IMR-90 (cell line): ENCODE data around the gene PIM1. TPM values are rescaled to one million over a fixed set of nuclear protein-coding genes. Genes with fewer than 3 reads are reported as not detected.

Experiments
- ATAC-seq: fragments of 200-7000 bp; cut with Tn5 transposase; 2 replicates; pipeline ENCODE4 v1.9.1; 2020; ENCODE audit warnings: low read depth, mild to moderate bottlenecking, moderate library complexity
- BruUV-seq: library from RNA; stranded (reverse); fragments of 400-500 nt; replicated peaks from 2 replicates; lab custom pipeline; 2021; lab: Mats Ljungman, UMichigan
- CTCF ChIA-PET: fragments of 300-600 bp; formaldehyde crosslinking; extraction: SDS; loops from one replicate; lab custom pipeline; 2021; ENCODE audit warnings: antibody characterized with exemption; lab: Yijun Ruan, JAX
- POLR2A ChIA-PET: fragments of 300-600 bp; sonication (Branson Sonifier 250); formaldehyde crosslinking; loops from one replicate; lab custom pipeline; 2022; ENCODE audit warnings: antibody characterized with exemption; ENCODE audit not compliant: unreplicated experiment; lab: Charles Lee
- DNase-seq: peaks from one replicate; pipeline ENCODE4 v3.0.0; 2013
- H2AFZ ChIP-seq: replicated peaks from 2 replicates; pipeline ENCODE3; 2013; ENCODE audit warnings: low read length, mild to moderate bottlenecking; ENCODE audit not compliant: poor library complexity
- H2AK5ac ChIP-seq: 2 replicates; pipeline ENCODE4 v1.6.1; 2013; ENCODE audit warnings: low read depth, low read length, inconsistent platforms
- H2AK9ac ChIP-seq: replicated peaks from 2 replicates; pipeline ENCODE3; 2013; ENCODE audit warnings: mild to moderate bottlenecking, low read depth, low read length, moderate library complexity; ENCODE audit not compliant: poor library complexity
- H2BK120ac ChIP-seq: 2 replicates; pipeline ENCODE4 v1.6.1; 2013; ENCODE audit warnings: low read depth, low read length, inconsistent platforms
- H2BK15ac ChIP-seq: 3 replicates; pipeline ENCODE4 v1.6.1; 2013; ENCODE audit warnings: low read depth, low read length, inconsistent platforms
- H2BK20ac ChIP-seq: 2 replicates; pipeline ENCODE4 v1.6.1; 2013; ENCODE audit warnings: low read depth, mild to moderate bottlenecking, inconsistent platforms, low read length, moderate library complexity
- H2BK5ac ChIP-seq: 2 replicates; pipeline ENCODE4 v1.6.1; 2013; ENCODE audit warnings: mild to moderate bottlenecking, low read depth, low read length, inconsistent platforms; ENCODE audit not compliant: poor library complexity, severe bottlenecking
- H3K14ac ChIP-seq: replicated peaks from 2 replicates; pipeline ENCODE4 v1.6.1; 2013; ENCODE audit warnings: low read depth, low read length, inconsistent platforms
- H3K18ac ChIP-seq: 2 replicates; pipeline ENCODE4 v1.6.1; 2013; ENCODE audit warnings: low read depth, low read length, control low read depth
- H3K23ac ChIP-seq: 2 replicates; pipeline ENCODE4 v1.6.1; 2013; ENCODE audit warnings: low read depth, low read length, inconsistent platforms
- H3K27ac ChIP-seq: 2 replicates; pipeline ENCODE4 v1.5.1; 2013; ENCODE audit warnings: mild to moderate bottlenecking, control low read depth, low read length; ENCODE audit not compliant: insufficient read depth
- H3K27me3 ChIP-seq: 2 replicates; pipeline ENCODE4 v1.6.1; 2013; ENCODE audit warnings: low read length; ENCODE audit not compliant: control insufficient read depth, insufficient read depth
- H3K36me3 ChIP-seq: 2 replicates; pipeline ENCODE4 v1.6.1; 2013; ENCODE audit warnings: low read length, mixed read lengths; ENCODE audit not compliant: control insufficient read depth, insufficient read depth
- H3K4ac ChIP-seq: 2 replicates; pipeline ENCODE4 v1.6.1; 2013; ENCODE audit warnings: low read depth, low read length, inconsistent platforms
- H3K4me1 ChIP-seq: 2 replicates; pipeline ENCODE4 v1.6.1; 2013; ENCODE audit warnings: low read length, mixed read lengths; ENCODE audit not compliant: control insufficient read depth, insufficient read depth
- H3K4me2 ChIP-seq: 2 replicates; pipeline ENCODE4 v1.6.1; 2013; ENCODE audit warnings: low read depth, mild to moderate bottlenecking, control low read depth, low read length, moderate library complexity
- H3K4me3 ChIP-seq: 2 replicates; pipeline ENCODE4 v1.5.1; 2013; ENCODE audit warnings: low read depth, mild to moderate bottlenecking, control low read depth, low read length, moderate library complexity; ENCODE audit not compliant: insufficient read depth
- H3K56ac ChIP-seq: 2 replicates; pipeline ENCODE4 v1.6.1; 2013; ENCODE audit warnings: low read length, inconsistent platforms; ENCODE audit not compliant: insufficient read depth; ENCODE audit errors: extremely low read depth
- H3K79me1 ChIP-seq, 2 experiments: 2 replicates each; pipeline ENCODE4 v1.6.1; 2013; ENCODE audit warnings: low read length in 2 of 2, inconsistent platforms in 1 of 2, low read depth in 1 of 2
- H3K9ac ChIP-seq: 2 replicates; pipeline ENCODE4 v1.6.1; 2013; ENCODE audit warnings: low read depth, low read length, control low read depth
- H3K9me1 ChIP-seq: 2 replicates; pipeline ENCODE4 v1.6.1; 2013; ENCODE audit warnings: low read length, inconsistent platforms; ENCODE audit not compliant: insufficient read depth
- H3K9me3 ChIP-seq: 2 replicates; pipeline ENCODE4 v1.6.1; 2013; ENCODE audit warnings: low read length; ENCODE audit not compliant: control insufficient read depth, insufficient read depth
- H4K20me1 ChIP-seq: 2 replicates; pipeline ENCODE4 v1.6.1; 2013; ENCODE audit warnings: low read length, inconsistent platforms; ENCODE audit not compliant: insufficient read depth
- H4K5ac ChIP-seq: 2 replicates; pipeline ENCODE4 v1.6.1; 2013; ENCODE audit warnings: mild to moderate bottlenecking, low read depth, low read length, control low read depth
- H4K8ac ChIP-seq, 2 experiments: 2 replicates each; pipeline ENCODE4 v1.6.1; 2013; ENCODE audit warnings: low read depth in 2 of 2, low read length in 2 of 2, control low read depth in 1 of 2, inconsistent platforms in 1 of 2
- H4K91ac ChIP-seq: 2 replicates; pipeline ENCODE4 v1.6.1; 2013; ENCODE audit warnings: low read depth, low read length, inconsistent platforms; ENCODE audit not compliant: insufficient read depth
- BHLHE40 ChIP-seq: fragments of 150-350 bp; IDR thresholded peaks from 2 replicates; pipeline ENCODE4 v1.6.1; 2016; ENCODE audit warnings: mild to moderate bottlenecking, low read depth, low read length
- CEBPB ChIP-seq: IDR thresholded peaks from 2 replicates; pipeline ENCODE4 v1.6.1; 2012; ENCODE audit warnings: low read depth, low read length, improper control_type of control experiment
- CHD1 ChIP-seq: IDR thresholded peaks from 2 replicates; pipeline ENCODE4 v1.6.1; 2012; ENCODE audit warnings: low read depth, low read length, improper control_type of control experiment
- MAFK ChIP-seq: IDR thresholded peaks from 2 replicates; pipeline ENCODE4 v1.6.1; 2012; ENCODE audit warnings: low read depth, low read length, improper control_type of control experiment
- MAZ ChIP-seq: IDR thresholded peaks from 2 replicates; pipeline ENCODE4 v1.6.1; 2012; ENCODE audit warnings: low read depth, mild to moderate bottlenecking, low read length, improper control_type of control experiment, moderate library complexity, borderline replicate concordance
- MXI1 ChIP-seq: IDR thresholded peaks from 2 replicates; pipeline ENCODE4 v1.6.1; 2012; ENCODE audit warnings: low read depth, mild to moderate bottlenecking, low read length, moderate library complexity, borderline replicate concordance
- NFE2L2 ChIP-seq: fragments of 150-350 bp; IDR thresholded peaks from 2 replicates; pipeline ENCODE4 v1.6.1; 2016; ENCODE audit warnings: low read depth, mild to moderate bottlenecking, low read length
- POLR2A ChIP-seq: IDR thresholded peaks from 2 replicates; pipeline ENCODE4 v1.6.1; 2012; ENCODE audit warnings: mild to moderate bottlenecking, low read depth, low read length
- RAD21 ChIP-seq: IDR thresholded peaks from 2 replicates; pipeline ENCODE4 v1.6.1; 2012; ENCODE audit warnings: low read length, improper control_type of control experiment
- RCOR1 ChIP-seq: IDR thresholded peaks from 2 replicates; pipeline ENCODE4 v1.6.1; 2012; ENCODE audit warnings: mild to moderate bottlenecking, low read length, improper control_type of control experiment; ENCODE audit not compliant: insufficient replicate concordance
- RFX5 ChIP-seq: IDR thresholded peaks from 2 replicates; pipeline ENCODE4 v1.8.0; 2012; ENCODE audit warnings: low read depth, mild to moderate bottlenecking, low read length, moderate library complexity
- SMC3 ChIP-seq: fragments of 150-350 bp; IDR thresholded peaks from 2 replicates; pipeline ENCODE4 v1.6.1; 2016; ENCODE audit warnings: low read depth, mild to moderate bottlenecking, antibody characterized with exemption, low read length, moderate library complexity
- USF2 ChIP-seq: fragments of 150-350 bp; IDR thresholded peaks from 2 replicates; pipeline ENCODE4 v1.6.1; 2017; ENCODE audit warnings: mild to moderate bottlenecking, antibody characterized with exemption, low read length, low read depth
- WGBS, 2 experiments: methylation state at CpG; one replicate each; pipeline versions ENCODE4 v1.1.5 to v1.1.7; 2013; ENCODE audit warnings: missing lambda C conversion rate in 2 of 2; ENCODE audit not compliant: insufficient read length in 1 of 2; ENCODE audit errors: extremely low coverage in 2 of 2; 5-methylcytosine and 5-hydroxymethylcytosine counted together
- dilution Hi-C: fragments of 300-500 bp; cut with HindIII; formaldehyde crosslinking; loops from one replicate; pipeline ENCODE4 v1.14.3; 2018; ENCODE audit warnings: low sequenced_read_pairs; ENCODE audit not compliant: unreplicated experiment
- in situ Hi-C: fragments of 300-500 bp; cut with MboI; formaldehyde crosslinking; loops from 3 replicates; pipeline ENCODE4 v1.14.3; 2019; ENCODE audit warnings: low sequenced_read_pairs, inconsistent platforms, mixed read lengths
- intact Hi-C: fragments of 100-400 bp; cut with micrococcal nuclease; formaldehyde crosslinking; loops from 2 replicates; pipeline ENCODE4 v1.10.0; 2022
- polyA plus RNA-seq, 3 experiments: library from polyadenylated mRNA; depleted of rRNA; stranded (reverse); fragments of >200 nt; gene quantifications; 2 replicates each; pipeline ENCODE4 v1.2.3, GENCODE V29; 2012; ENCODE audit warnings: low replicate concordance in 1 of 3
- total RNA-seq: library from RNA; depleted of rRNA; stranded (reverse); fragments of >200 nt; gene quantifications from 2 replicates; pipeline ENCODE4 v1.2.3, GENCODE V29; 2012
- TF ChIP-seq, protein P1 (sequence below): conservative IDR thresholded peaks from 2 replicates; pipeline ENCODE4 v1.5.1; 2012; ENCODE audit warnings: mild to moderate bottlenecking, low read depth, low read length, improper control_type of control experiment
- TF ChIP-seq, protein P2 (sequence below): fragments of 150-350 bp; IDR thresholded peaks from 2 replicates; pipeline ENCODE4 v1.6.1; 2016; ENCODE audit warnings: low read depth, mild to moderate bottlenecking, low read length, moderate library complexity, borderline replicate concordance

The PIM1 gene
- total and polyA plus RNA-seq, 2 of the 4 experiments (the other 2 are of a cell fraction), result 7.2 to 18.5 TPM

- Histone ChIP-seq H3K23ac (peak overlapping the region; percentile 41; the same call in 1 of the 2 replicates), H3K4ac (peak overlapping the region; percentile 70; the same call in 1 of the 2 replicates), H2BK20ac (peak overlapping the region; percentile 7), H2AK9ac (no peak overlapping the region), H3K18ac (peak overlapping the region; percentile 17; the same call in 1 of the 2 replicates), H3K56ac (no peak overlapping the region), H3K27ac (peak overlapping the region; percentile 51; the same call in 1 of the 2 replicates), H3K9me3 (no peaks in the 10 kb centered on the region), H3K27me3 (no peaks in the 10 kb centered on the region), H4K20me1 (peaks cover 24% of the 10 kb centered on the region), H3K4me2 (no peak overlapping the region; the same call in 1 of the 2 replicates), H3K9me1 (no peaks in the 10 kb centered on the region; the same call in 1 of the 2 replicates), H3K14ac (no peak overlapping the region; the same call in 1 of the 2 replicates), H4K5ac (peak overlapping the region; percentile 65), H3K9ac (no peak overlapping the region), H4K8ac (peak overlapping the region; percentile 61 to 81; a peak in 3 of 4 replicates), H4K91ac (peak overlapping the region; percentile 81), H3K4me1 (peaks cover 5% of the 10 kb centered on the region), H2BK5ac (peak overlapping the region; percentile 94), H3K79me1 (peaks cover 10 to 24% of the 10 kb centered on the region in 2 experiments), H3K4me3 (no peak overlapping the region), H2AK5ac (peak overlapping the region; percentile 1; the same call in 1 of the 2 replicates), H2BK15ac (peak overlapping the region; percentile 10), H2AFZ (no peak overlapping the region), H2BK120ac (peak overlapping the region; percentile 61), H3K36me3 (peaks cover 18% of the 10 kb centered on the region; the same call in 1 of the 2 replicates)
- ChIA-PET CTCF (interaction anchor here (1.0 to 1.6 kb wide), 3 partner anchors 42 to 146 kb away, joined by 3 to 6 read pairs (median 4); no protein-coding TSS in a partner anchor), POLR2A (no interaction called here)
- dilution Hi-C loops, result no loop called here
- 73% methylated on average over 2 of the region's 5 CpGs; no CpG with 5 or more reads in 1 of the 2 experiments for WGBS, 2 experiments
- DNase-seq (no peak), ATAC-seq (no peak)
- in situ Hi-C loops, result no loop called here
- no TSS peak for BruUV-seq
- intact Hi-C loops, result no loop called here
- TF ChIP-seq BHLHE40 (no peak), MXI1 (no peak), POLR2A (no peak), USF2 (no peak), RCOR1 (no peak), MAFK (no peak), CEBPB (no peak), CHD1 (no peak), RFX5 (no peak), SMC3 (no peak), NFE2L2 (no peak), MAZ (no peak), RAD21 (no peak)
- TF ChIP-seq, protein P1, sequence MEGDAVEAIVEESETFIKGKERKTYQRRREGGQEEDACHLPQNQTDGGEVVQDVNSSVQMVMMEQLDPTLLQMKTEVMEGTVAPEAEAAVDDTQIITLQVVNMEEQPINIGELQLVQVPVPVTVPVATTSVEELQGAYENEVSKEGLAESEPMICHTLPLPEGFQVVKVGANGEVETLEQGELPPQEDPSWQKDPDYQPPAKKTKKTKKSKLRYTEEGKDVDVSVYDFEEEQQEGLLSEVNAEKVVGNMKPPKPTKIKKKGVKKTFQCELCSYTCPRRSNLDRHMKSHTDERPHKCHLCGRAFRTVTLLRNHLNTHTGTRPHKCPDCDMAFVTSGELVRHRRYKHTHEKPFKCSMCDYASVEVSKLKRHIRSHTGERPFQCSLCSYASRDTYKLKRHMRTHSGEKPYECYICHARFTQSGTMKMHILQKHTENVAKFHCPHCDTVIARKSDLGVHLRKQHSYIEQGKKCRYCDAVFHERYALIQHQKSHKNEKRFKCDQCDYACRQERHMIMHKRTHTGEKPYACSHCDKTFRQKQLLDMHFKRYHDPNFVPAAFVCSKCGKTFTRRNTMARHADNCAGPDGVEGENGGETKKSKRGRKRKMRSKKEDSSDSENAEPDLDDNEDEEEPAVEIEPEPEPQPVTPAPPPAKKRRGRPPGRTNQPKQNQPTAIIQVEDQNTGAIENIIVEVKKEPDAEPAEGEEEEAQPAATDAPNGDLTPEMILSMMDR, result no peak
- TF ChIP-seq, protein P2, sequence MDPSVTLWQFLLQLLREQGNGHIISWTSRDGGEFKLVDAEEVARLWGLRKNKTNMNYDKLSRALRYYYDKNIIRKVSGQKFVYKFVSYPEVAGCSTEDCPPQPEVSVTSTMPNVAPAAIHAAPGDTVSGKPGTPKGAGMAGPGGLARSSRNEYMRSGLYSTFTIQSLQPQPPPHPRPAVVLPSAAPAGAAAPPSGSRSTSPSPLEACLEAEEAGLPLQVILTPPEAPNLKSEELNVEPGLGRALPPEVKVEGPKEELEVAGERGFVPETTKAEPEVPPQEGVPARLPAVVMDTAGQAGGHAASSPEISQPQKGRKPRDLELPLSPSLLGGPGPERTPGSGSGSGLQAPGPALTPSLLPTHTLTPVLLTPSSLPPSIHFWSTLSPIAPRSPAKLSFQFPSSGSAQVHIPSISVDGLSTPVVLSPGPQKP, result no peak
Observed at GRCh38 chr6:37168163-37168758, 1.7 kb upstream of the PIM1 start.
